ENCODE results near the gene TOM1L2. TPM values are rescaled to one million over a fixed set of nuclear protein-coding genes. Genes with fewer than 3 reads are reported as not detected.

The TOM1L2 gene
- total and polyA plus RNA-seq, 2 donors from 2014 or later: 28.2 to 59.4 TPM

DNA sequence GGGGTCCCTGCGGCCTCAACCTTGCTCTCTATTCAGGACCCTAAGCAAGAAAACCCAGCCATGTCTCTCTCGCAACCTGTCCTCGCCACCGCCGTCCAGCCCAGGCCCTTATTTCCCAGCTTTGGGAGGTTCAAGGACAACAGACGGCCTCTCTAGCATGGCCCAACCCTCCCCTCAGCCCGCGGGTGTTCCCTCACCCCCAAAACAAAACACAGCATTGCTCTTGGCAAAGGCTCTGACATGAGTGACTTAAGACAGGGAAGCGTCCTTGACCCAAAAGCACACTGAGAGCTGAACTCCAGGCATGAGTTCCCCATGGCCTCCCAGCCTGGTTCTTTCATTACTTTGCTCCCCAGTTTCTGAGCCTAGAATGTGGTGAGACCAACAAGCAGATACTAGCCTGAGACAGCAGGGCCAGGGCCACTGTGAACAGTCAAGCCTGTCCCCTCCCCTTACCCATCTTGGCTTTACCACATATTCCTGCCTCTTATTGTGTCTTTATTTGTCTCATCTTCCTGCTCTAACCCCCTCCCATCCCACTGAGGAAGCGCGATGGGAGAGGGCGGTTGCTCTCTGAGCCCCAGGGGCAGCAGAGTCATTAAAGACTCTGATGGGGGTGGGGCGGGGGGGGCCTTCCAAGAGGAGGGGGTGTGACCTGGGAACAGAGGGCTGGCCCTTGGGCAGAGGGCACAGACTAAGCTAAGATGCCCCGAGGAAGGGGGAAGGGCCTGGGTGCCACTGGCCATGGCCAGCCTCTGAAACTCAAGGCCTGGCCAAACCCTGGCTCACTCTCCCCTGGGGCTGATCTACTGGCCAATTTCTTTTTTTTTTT is 147.2 kb downstream of the TOM1L2 start:
- Histone ChIP-seq H3K27me3 (ENCODE audit: control insufficient read depth, insufficient read depth, low read length) (no peaks in the 10 kb centered on the region), H3K4me3 (ENCODE audit: low read length in 3 of 3) (no peak overlapping the region), H3K4me1 (ENCODE audit: control insufficient read depth in 2 of 3, insufficient read depth in 2 of 3, low read depth in 1 of 3, low read length in 3 of 3) (peaks cover 2 to 62% (median 37%) of the 10 kb centered on the region in 3 donors), H3K9me3 (ENCODE audit: control insufficient read depth in 2 of 3, insufficient read depth in 1 of 3, low read length in 3 of 3) (no peaks in the 10 kb centered on the region), H3K36me3 (ENCODE audit: control insufficient read depth in 2 of 3, insufficient read depth in 3 of 3, low read length in 3 of 3) (no peaks in the 10 kb centered on the region), H3K9ac (ENCODE audit: low read length in 3 of 3) (no peak overlapping the region), H3K27ac (ENCODE audit: low read depth in 2 of 2, low read length in 2 of 2) (peak overlapping the region; percentile 91)
- TF ChIP-seq, protein P1, sequence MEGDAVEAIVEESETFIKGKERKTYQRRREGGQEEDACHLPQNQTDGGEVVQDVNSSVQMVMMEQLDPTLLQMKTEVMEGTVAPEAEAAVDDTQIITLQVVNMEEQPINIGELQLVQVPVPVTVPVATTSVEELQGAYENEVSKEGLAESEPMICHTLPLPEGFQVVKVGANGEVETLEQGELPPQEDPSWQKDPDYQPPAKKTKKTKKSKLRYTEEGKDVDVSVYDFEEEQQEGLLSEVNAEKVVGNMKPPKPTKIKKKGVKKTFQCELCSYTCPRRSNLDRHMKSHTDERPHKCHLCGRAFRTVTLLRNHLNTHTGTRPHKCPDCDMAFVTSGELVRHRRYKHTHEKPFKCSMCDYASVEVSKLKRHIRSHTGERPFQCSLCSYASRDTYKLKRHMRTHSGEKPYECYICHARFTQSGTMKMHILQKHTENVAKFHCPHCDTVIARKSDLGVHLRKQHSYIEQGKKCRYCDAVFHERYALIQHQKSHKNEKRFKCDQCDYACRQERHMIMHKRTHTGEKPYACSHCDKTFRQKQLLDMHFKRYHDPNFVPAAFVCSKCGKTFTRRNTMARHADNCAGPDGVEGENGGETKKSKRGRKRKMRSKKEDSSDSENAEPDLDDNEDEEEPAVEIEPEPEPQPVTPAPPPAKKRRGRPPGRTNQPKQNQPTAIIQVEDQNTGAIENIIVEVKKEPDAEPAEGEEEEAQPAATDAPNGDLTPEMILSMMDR (IDR thresholded peaks at IDR 0.05; ENCODE audit: borderline replicate concordance, extremely low read depth, insufficient read depth): no peak
- intact Hi-C loops (cut with DNase I): no loop called here
- DNase-seq (no peak), FAIRE-seq (no peak)

DNA sequence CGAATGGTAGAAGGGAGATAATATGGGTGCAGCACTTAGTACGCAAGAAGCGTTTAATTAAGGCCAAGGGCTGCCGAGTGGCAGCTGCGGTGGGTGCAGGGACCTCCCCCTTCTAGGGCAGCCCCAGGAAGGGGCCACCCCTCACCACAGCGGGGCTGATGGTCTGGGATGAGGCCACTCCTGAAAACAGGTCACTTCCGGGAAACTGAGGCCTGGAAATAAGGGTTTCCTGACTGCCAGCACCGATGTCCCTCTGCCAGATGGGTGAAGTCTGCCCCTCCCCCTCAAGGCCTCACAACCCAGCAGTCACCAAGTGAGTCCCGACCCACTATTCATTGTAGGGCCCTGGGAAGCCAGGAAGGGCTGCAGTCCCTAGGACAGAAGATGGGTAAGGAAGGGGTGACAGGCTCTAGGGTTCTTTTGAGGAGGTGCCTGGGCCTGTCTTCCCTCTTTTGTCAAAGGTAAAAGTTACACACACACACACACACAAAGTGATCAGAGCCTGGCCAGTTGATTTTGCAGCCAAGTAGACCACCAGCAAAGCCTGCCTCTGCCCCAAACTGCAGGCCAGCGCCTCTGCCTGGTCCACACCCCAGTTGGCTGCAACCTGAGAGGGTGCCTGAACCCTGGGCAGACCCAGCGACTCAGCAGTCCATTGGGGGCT is 147.9 kb downstream of the TOM1L2 start:
- Histone ChIP-seq H3K27ac (ENCODE audit: low read depth in 2 of 2, low read length in 2 of 2) (peak overlapping the region; percentile 91), H3K36me3 (ENCODE audit: control insufficient read depth in 2 of 3, insufficient read depth in 3 of 3, low read length in 3 of 3) (peaks cover 0 to under 1% (median 0%) of the 10 kb centered on the region in 3 donors), H3K4me3 (ENCODE audit: low read length in 3 of 3) (peak overlapping the region; percentile 23 to 56 (median 24)), H3K4me1 (ENCODE audit: control insufficient read depth in 2 of 3, insufficient read depth in 2 of 3, low read depth in 1 of 3, low read length in 3 of 3) (peaks cover 2 to 60% (median 37%) of the 10 kb centered on the region in 3 donors), H3K9ac (ENCODE audit: low read length in 3 of 3) (peak overlapping the region; percentile 26 to 72 (median 72)), H3K27me3 (ENCODE audit: control insufficient read depth, insufficient read depth, low read length) (no peaks in the 10 kb centered on the region), H3K9me3 (ENCODE audit: control insufficient read depth in 2 of 3, insufficient read depth in 1 of 3, low read length in 3 of 3) (no peaks in the 10 kb centered on the region)
- TF ChIP-seq, protein P1 (IDR thresholded peaks at IDR 0.05; ENCODE audit: borderline replicate concordance, extremely low read depth, insufficient read depth): no peak
- DNase-seq (peak in 2 of 5 donors; percentile 28 to 82), FAIRE-seq (no peak)
- intact Hi-C loops (cut with DNase I): no loop called here

DNA sequence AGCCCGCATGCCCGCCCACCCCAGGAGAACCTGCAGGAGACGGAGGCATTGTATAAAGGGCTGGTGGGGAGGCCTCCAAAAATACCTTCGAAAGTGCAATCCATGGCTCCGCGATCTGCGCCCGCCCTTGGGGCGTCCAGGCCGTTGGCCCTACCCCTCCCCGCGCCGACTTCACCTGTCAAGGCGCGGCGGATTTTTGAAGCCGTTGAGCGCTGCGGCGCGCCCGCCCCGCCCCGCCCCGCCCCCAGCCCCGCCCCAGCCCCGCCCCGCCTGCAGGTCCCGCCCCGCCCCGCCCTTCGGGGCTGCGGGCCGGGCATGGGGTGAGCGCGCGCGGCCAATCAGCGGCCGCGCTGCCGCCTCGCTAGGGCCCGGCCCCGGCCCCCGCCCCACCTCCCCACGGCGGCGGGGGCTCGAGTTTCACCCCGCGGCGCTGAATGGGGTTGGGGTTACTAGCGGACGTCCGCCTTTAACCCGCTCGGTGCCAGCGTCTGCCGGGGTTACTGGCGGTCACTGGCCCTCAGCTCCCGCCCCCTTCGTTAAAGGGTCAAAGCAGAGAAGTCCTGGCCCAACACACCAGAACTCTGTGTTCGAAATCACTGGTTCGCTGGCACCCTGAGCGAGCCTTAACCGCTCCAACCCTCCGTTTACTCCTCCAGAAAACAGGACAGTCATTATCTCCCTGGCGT is 148.6 kb downstream of the TOM1L2 start:
- Histone ChIP-seq H3K4me3 (ENCODE audit: low read length in 3 of 3) (peak overlapping the region; percentile 23 to 61 (median 60)), H3K4me1 (ENCODE audit: control insufficient read depth in 2 of 3, insufficient read depth in 2 of 3, low read depth in 1 of 3, low read length in 3 of 3) (peaks cover 2 to 60% (median 37%) of the 10 kb centered on the region in 3 donors), H3K36me3 (ENCODE audit: control insufficient read depth in 2 of 3, insufficient read depth in 3 of 3, low read length in 3 of 3) (peaks cover 0 to 8% (median 6%) of the 10 kb centered on the region in 3 donors), H3K27me3 (ENCODE audit: control insufficient read depth, insufficient read depth, low read length) (no peaks in the 10 kb centered on the region), H3K9me3 (ENCODE audit: control insufficient read depth in 2 of 3, insufficient read depth in 1 of 3, low read length in 3 of 3) (no peaks in the 10 kb centered on the region), H3K9ac (ENCODE audit: low read length in 3 of 3) (peak overlapping the region; percentile 26 to 72 (median 72)), H3K27ac (ENCODE audit: low read depth in 2 of 2, low read length in 2 of 2) (peak overlapping the region; percentile 91)
- FAIRE-seq: no peak
- intact Hi-C loops (cut with DNase I): no loop called here
- TF ChIP-seq, protein P1 (IDR thresholded peaks at IDR 0.05; ENCODE audit: borderline replicate concordance, extremely low read depth, insufficient read depth): no peak
- peak; percentile 87 to 96 (median 93) for DNase-seq

Data from kidney (tissue), 14 donors.